IMR-90 (cell line): ENCODE measurements around the gene ESAM. TPM values are rescaled to one million over a fixed set of nuclear protein-coding genes. Genes with fewer than 3 reads are reported as not detected.

Source experiments
- ATAC-seq: fragments of 200-7000 bp; cut with Tn5 transposase; 2 replicates; pipeline ENCODE4 v1.9.1; 2020; ENCODE audit warnings: low read depth, mild to moderate bottlenecking, moderate library complexity
- BruUV-seq: library from RNA; stranded (reverse); fragments of 400-500 nt; replicated peaks from 2 replicates; lab custom pipeline; 2021; lab: Mats Ljungman, UMichigan
- CTCF ChIA-PET: fragments of 300-600 bp; formaldehyde crosslinking; extraction: SDS; loops from one replicate; lab custom pipeline; 2021; ENCODE audit warnings: antibody characterized with exemption; lab: Yijun Ruan, JAX
- POLR2A ChIA-PET: fragments of 300-600 bp; sonication (Branson Sonifier 250); formaldehyde crosslinking; loops from one replicate; lab custom pipeline; 2022; ENCODE audit warnings: antibody characterized with exemption; ENCODE audit not compliant: unreplicated experiment; lab: Charles Lee
- DNase-seq: peaks from one replicate; pipeline ENCODE4 v3.0.0; 2013
- H2AFZ ChIP-seq: replicated peaks from 2 replicates; pipeline ENCODE3; 2013; ENCODE audit warnings: low read length, mild to moderate bottlenecking; ENCODE audit not compliant: poor library complexity
- H2AK5ac ChIP-seq: 2 replicates; pipeline ENCODE4 v1.6.1; 2013; ENCODE audit warnings: low read depth, low read length, inconsistent platforms
- H2AK9ac ChIP-seq: replicated peaks from 2 replicates; pipeline ENCODE3; 2013; ENCODE audit warnings: mild to moderate bottlenecking, low read depth, low read length, moderate library complexity; ENCODE audit not compliant: poor library complexity
- H2BK120ac ChIP-seq: 2 replicates; pipeline ENCODE4 v1.6.1; 2013; ENCODE audit warnings: low read depth, low read length, inconsistent platforms
- H2BK15ac ChIP-seq: 3 replicates; pipeline ENCODE4 v1.6.1; 2013; ENCODE audit warnings: low read depth, low read length, inconsistent platforms
- H2BK20ac ChIP-seq: 2 replicates; pipeline ENCODE4 v1.6.1; 2013; ENCODE audit warnings: low read depth, mild to moderate bottlenecking, inconsistent platforms, low read length, moderate library complexity
- H2BK5ac ChIP-seq: 2 replicates; pipeline ENCODE4 v1.6.1; 2013; ENCODE audit warnings: mild to moderate bottlenecking, low read depth, low read length, inconsistent platforms; ENCODE audit not compliant: poor library complexity, severe bottlenecking
- H3K14ac ChIP-seq: replicated peaks from 2 replicates; pipeline ENCODE4 v1.6.1; 2013; ENCODE audit warnings: low read depth, low read length, inconsistent platforms
- H3K18ac ChIP-seq: 2 replicates; pipeline ENCODE4 v1.6.1; 2013; ENCODE audit warnings: low read depth, low read length, control low read depth
- H3K23ac ChIP-seq: 2 replicates; pipeline ENCODE4 v1.6.1; 2013; ENCODE audit warnings: low read depth, low read length, inconsistent platforms
- H3K27ac ChIP-seq: 2 replicates; pipeline ENCODE4 v1.5.1; 2013; ENCODE audit warnings: mild to moderate bottlenecking, control low read depth, low read length; ENCODE audit not compliant: insufficient read depth
- H3K27me3 ChIP-seq: 2 replicates; pipeline ENCODE4 v1.6.1; 2013; ENCODE audit warnings: low read length; ENCODE audit not compliant: control insufficient read depth, insufficient read depth
- H3K36me3 ChIP-seq: 2 replicates; pipeline ENCODE4 v1.6.1; 2013; ENCODE audit warnings: low read length, mixed read lengths; ENCODE audit not compliant: control insufficient read depth, insufficient read depth
- H3K4ac ChIP-seq: 2 replicates; pipeline ENCODE4 v1.6.1; 2013; ENCODE audit warnings: low read depth, low read length, inconsistent platforms
- H3K4me1 ChIP-seq: 2 replicates; pipeline ENCODE4 v1.6.1; 2013; ENCODE audit warnings: low read length, mixed read lengths; ENCODE audit not compliant: control insufficient read depth, insufficient read depth
- H3K4me2 ChIP-seq: 2 replicates; pipeline ENCODE4 v1.6.1; 2013; ENCODE audit warnings: low read depth, mild to moderate bottlenecking, control low read depth, low read length, moderate library complexity
- H3K4me3 ChIP-seq: 2 replicates; pipeline ENCODE4 v1.5.1; 2013; ENCODE audit warnings: low read depth, mild to moderate bottlenecking, control low read depth, low read length, moderate library complexity; ENCODE audit not compliant: insufficient read depth
- H3K56ac ChIP-seq: 2 replicates; pipeline ENCODE4 v1.6.1; 2013; ENCODE audit warnings: low read length, inconsistent platforms; ENCODE audit not compliant: insufficient read depth; ENCODE audit errors: extremely low read depth
- H3K79me1 ChIP-seq, 2 experiments: 2 replicates each; pipeline ENCODE4 v1.6.1; 2013; ENCODE audit warnings: low read length in 2 of 2, inconsistent platforms in 1 of 2, low read depth in 1 of 2
- H3K9ac ChIP-seq: 2 replicates; pipeline ENCODE4 v1.6.1; 2013; ENCODE audit warnings: low read depth, low read length, control low read depth
- H3K9me1 ChIP-seq: 2 replicates; pipeline ENCODE4 v1.6.1; 2013; ENCODE audit warnings: low read length, inconsistent platforms; ENCODE audit not compliant: insufficient read depth
- H3K9me3 ChIP-seq: 2 replicates; pipeline ENCODE4 v1.6.1; 2013; ENCODE audit warnings: low read length; ENCODE audit not compliant: control insufficient read depth, insufficient read depth
- H4K20me1 ChIP-seq: 2 replicates; pipeline ENCODE4 v1.6.1; 2013; ENCODE audit warnings: low read length, inconsistent platforms; ENCODE audit not compliant: insufficient read depth
- H4K5ac ChIP-seq: 2 replicates; pipeline ENCODE4 v1.6.1; 2013; ENCODE audit warnings: mild to moderate bottlenecking, low read depth, low read length, control low read depth
- H4K8ac ChIP-seq, 2 experiments: 2 replicates each; pipeline ENCODE4 v1.6.1; 2013; ENCODE audit warnings: low read depth in 2 of 2, low read length in 2 of 2, control low read depth in 1 of 2, inconsistent platforms in 1 of 2
- H4K91ac ChIP-seq: 2 replicates; pipeline ENCODE4 v1.6.1; 2013; ENCODE audit warnings: low read depth, low read length, inconsistent platforms; ENCODE audit not compliant: insufficient read depth
- CHD1 ChIP-seq: IDR thresholded peaks from 2 replicates; pipeline ENCODE4 v1.6.1; 2012; ENCODE audit warnings: low read depth, low read length, improper control_type of control experiment
- FOS ChIP-seq: fragments of 150-350 bp; IDR thresholded peaks from 2 replicates; pipeline ENCODE4 v1.6.1; 2016; ENCODE audit warnings: low read depth, low read length
- WGBS, 2 experiments: methylation state at CpG; one replicate each; pipeline versions ENCODE4 v1.1.5 to v1.1.7; 2013; ENCODE audit warnings: missing lambda C conversion rate in 2 of 2; ENCODE audit not compliant: insufficient read length in 1 of 2; ENCODE audit errors: extremely low coverage in 2 of 2; 5-methylcytosine and 5-hydroxymethylcytosine counted together
- dilution Hi-C: fragments of 300-500 bp; cut with HindIII; formaldehyde crosslinking; loops from one replicate; pipeline ENCODE4 v1.14.3; 2018; ENCODE audit warnings: low sequenced_read_pairs; ENCODE audit not compliant: unreplicated experiment
- in situ Hi-C: fragments of 300-500 bp; cut with MboI; formaldehyde crosslinking; loops from 3 replicates; pipeline ENCODE4 v1.14.3; 2019; ENCODE audit warnings: low sequenced_read_pairs, inconsistent platforms, mixed read lengths
- intact Hi-C: fragments of 100-400 bp; cut with micrococcal nuclease; formaldehyde crosslinking; loops from 2 replicates; pipeline ENCODE4 v1.10.0; 2022
- polyA plus RNA-seq, 3 experiments: library from polyadenylated mRNA; depleted of rRNA; stranded (reverse); fragments of >200 nt; gene quantifications; 2 replicates each; pipeline ENCODE4 v1.2.3, GENCODE V29; 2012; ENCODE audit warnings: low replicate concordance in 1 of 3
- total RNA-seq: library from RNA; depleted of rRNA; stranded (reverse); fragments of >200 nt; gene quantifications from 2 replicates; pipeline ENCODE4 v1.2.3, GENCODE V29; 2012

The ESAM gene
- total and polyA plus RNA-seq, 2 of the 4 experiments (the other 2 are of a cell fraction), result under 0.01 to 0.12 TPM

- in situ Hi-C loops (loop anchor here (5.0 to 10.0 kb wide), 2 partner anchors 75 to 88 kb away; partner anchors contain the start of genes SIAE and SPA17), dilution Hi-C loops (no loop called here), intact Hi-C loops (no loop called here)
- Histone ChIP-seq H2AFZ (no peak overlapping the region), H3K56ac (no peak overlapping the region), H3K9me3 (no peaks in the 10 kb centered on the region), H3K4me3 (no peak overlapping the region), H2BK5ac (no peak overlapping the region), H4K8ac (no peak overlapping the region), H3K4ac (no peak overlapping the region), H2AK9ac (peak overlapping the region; percentile 34), H3K18ac (no peak overlapping the region), H2BK15ac (no peak overlapping the region), H3K14ac (no peak overlapping the region), H3K27ac (no peak overlapping the region), H4K5ac (no peak overlapping the region), H2BK20ac (no peak overlapping the region), H2AK5ac (no peak overlapping the region), H3K79me1 (peaks cover 0 to 5% of the 10 kb centered on the region in 2 experiments; a peak in 1 of 4 replicates), H3K27me3 (peaks cover 17% of the 10 kb centered on the region; the same call in 1 of the 2 replicates), H4K20me1 (peaks cover 10% of the 10 kb centered on the region), H3K23ac (no peak overlapping the region), H3K4me2 (no peak overlapping the region), H3K4me1 (peaks cover 1% of the 10 kb centered on the region; the same call in 1 of the 2 replicates), H3K9me1 (no peaks in the 10 kb centered on the region; the same call in 1 of the 2 replicates), H3K36me3 (no peaks in the 10 kb centered on the region; the same call in 1 of the 2 replicates), H3K9ac (no peak overlapping the region), H4K91ac (no peak overlapping the region), H2BK120ac (no peak overlapping the region)
- ChIA-PET POLR2A (no interaction called here), CTCF (no interaction called here)
- ATAC-seq (no peak), DNase-seq (no peak)
- no TSS peak for BruUV-seq
- 65% methylated on average over 10 of the region's 25 CpGs; no CpG with 5 or more reads in 1 of the 2 experiments for WGBS, 2 experiments
- no peak for TF ChIP-seq CHD1
- TF ChIP-seq FOS, result no peak
Observed at GRCh38 chr11:124760205-124760652, 1.9 kb downstream of the ESAM start.
